HUES64 (cell line): ENCODE data around the gene GSC2.

ENCODE experiments used
- H3K27ac ChIP-seq: 2 replicates; pipeline ENCODE4 v1.7.0; 2013; ENCODE audit warnings: low read depth, low read length, inconsistent platforms
- H3K27me3 ChIP-seq: 2 replicates; pipeline ENCODE4 v1.6.1; 2013; ENCODE audit warnings: mild to moderate bottlenecking, low read length; ENCODE audit not compliant: insufficient read depth
- H3K36me3 ChIP-seq: 2 replicates; pipeline ENCODE4 v1.6.1; 2013; ENCODE audit warnings: mild to moderate bottlenecking, low read length; ENCODE audit not compliant: insufficient read depth
- H3K4me1 ChIP-seq: 2 replicates; pipeline ENCODE4 v1.6.1; 2013; ENCODE audit warnings: mild to moderate bottlenecking, low read length, moderate library complexity; ENCODE audit not compliant: insufficient read depth
- H3K4me3 ChIP-seq: 2 replicates; pipeline ENCODE4 v1.5.1; 2013; ENCODE audit warnings: mild to moderate bottlenecking, low read length, moderate library complexity
- H3K9ac ChIP-seq: 2 replicates; pipeline ENCODE4 v1.6.1; 2013; ENCODE audit warnings: mild to moderate bottlenecking, low read depth, low read length
- H3K9me3 ChIP-seq: 2 replicates; pipeline ENCODE4 v1.6.1; 2013; ENCODE audit warnings: low read depth, low read length; ENCODE audit not compliant: insufficient read depth
- WGBS: fragments of 150-250, 120-280 bp; methylation state at CpG from one replicate; pipeline ENCODE4 v1.1.7; 2013; ENCODE audit warnings: missing lambda C conversion rate; 5-methylcytosine and 5-hydroxymethylcytosine counted together

The GSC2 gene

GRCh38 chr22:19122143-19122751 lies 27.8 kb downstream of the GSC2 start, which contains the start of gene DGCR2:
DGCR2 (minus strand) TSS chr22:19122412; CDS start chr22:19122206, 206 bp downstream.
- peaks cover 14% of the 10 kb centered on the region for H3K36me3 ChIP-seq
- no peaks in the 10 kb centered on the region for H3K9me3 ChIP-seq
- WGBS = under 1% methylated on average over 67 of the region's 67 CpGs
- H3K27ac ChIP-seq = peak within 1 kb of the TSS; percentile 97
- H3K9ac ChIP-seq = peak within 1 kb of the TSS; percentile 96
- H3K4me1 ChIP-seq = peaks cover 15% of the 10 kb centered on the region; the same call in 1 of the 2 replicates
- no peaks in the 10 kb centered on the region for H3K27me3 ChIP-seq
- H3K4me3 ChIP-seq = peak within 1 kb of the TSS; percentile 95

GRCh38 chr22:19121631-19122142 lies 28.4 kb downstream of the GSC2 start:
- Histone ChIP-seq H3K4me3 (peak overlapping the region; percentile 95), H3K4me1 (peaks cover 15% of the 10 kb centered on the region; the same call in 1 of the 2 replicates), H3K36me3 (peaks cover 14% of the 10 kb centered on the region), H3K27me3 (no peaks in the 10 kb centered on the region), H3K27ac (peak overlapping the region; percentile 97), H3K9ac (peak overlapping the region; percentile 96), H3K9me3 (no peaks in the 10 kb centered on the region)
- WGBS = under 1% methylated on average over 47 of the region's 47 CpGs

GRCh38 chr22:19120829-19121630 lies 29.1 kb downstream of the GSC2 start:
- H3K4me3 ChIP-seq = peak overlapping the region; percentile 95
- H3K9ac ChIP-seq = peak overlapping the region; percentile 76
- H3K27ac ChIP-seq = peak overlapping the region; percentile 97; the same call in 1 of the 2 replicates
- 23% methylated on average over 23 of the region's 23 CpGs for WGBS
- peaks cover 15% of the 10 kb centered on the region; the same call in 1 of the 2 replicates for H3K4me1 ChIP-seq
- H3K9me3 ChIP-seq = no peaks in the 10 kb centered on the region
- no peaks in the 10 kb centered on the region for H3K27me3 ChIP-seq
- peaks cover 14% of the 10 kb centered on the region for H3K36me3 ChIP-seq

GRCh38 chr22:19119949-19120348 lies 30.1 kb downstream of the GSC2 start:
- H3K4me3 ChIP-seq = no peak overlapping the region
- H3K4me1 ChIP-seq = peaks cover 15% of the 10 kb centered on the region; the same call in 1 of the 2 replicates
- 90% methylated on average over 8 of the region's 8 CpGs for WGBS
- H3K9me3 ChIP-seq = no peaks in the 10 kb centered on the region
- H3K9ac ChIP-seq = no peak overlapping the region
- no peaks in the 10 kb centered on the region for H3K27me3 ChIP-seq
- peaks cover 14% of the 10 kb centered on the region for H3K36me3 ChIP-seq
- H3K27ac ChIP-seq = no peak overlapping the region

GRCh38 chr22:19118329-19118880 lies 31.7 kb downstream of the GSC2 start:
- Histone ChIP-seq H3K9me3 (no peaks in the 10 kb centered on the region), H3K27me3 (no peaks in the 10 kb centered on the region), H3K36me3 (peaks cover 14% of the 10 kb centered on the region), H3K4me1 (peaks cover 15% of the 10 kb centered on the region; the same call in 1 of the 2 replicates), H3K4me3 (no peak overlapping the region), H3K9ac (no peak overlapping the region), H3K27ac (no peak overlapping the region)
- 96% methylated on average over 4 of the region's 4 CpGs for WGBS

GRCh38 chr22:19117111-19117512 lies 33.0 kb downstream of the GSC2 start:
- Histone ChIP-seq H3K27ac (no peak overlapping the region), H3K36me3 (peaks cover 14% of the 10 kb centered on the region), H3K4me1 (peaks cover 11% of the 10 kb centered on the region; the same call in 1 of the 2 replicates), H3K9me3 (no peaks in the 10 kb centered on the region), H3K4me3 (no peak overlapping the region), H3K9ac (no peak overlapping the region), H3K27me3 (no peaks in the 10 kb centered on the region)
- 93% methylated on average over 9 of the region's 9 CpGs for WGBS

- Histone ChIP-seq H3K4me1 (peaks cover 16% of the 10 kb centered on the region), H3K36me3 (peaks cover 14% of the 10 kb centered on the region)
- 70% methylated on average over 4 of the region's 4 CpGs for WGBS
Measured at GRCh38 chr22:19115628-19116027, 34.5 kb downstream of the GSC2 start.

GRCh38 chr22:19114984-19115552 lies 35.0 kb downstream of the GSC2 start:
- Histone ChIP-seq H3K9ac (no peak overlapping the region), H3K27me3 (no peaks in the 10 kb centered on the region), H3K9me3 (no peaks in the 10 kb centered on the region), H3K27ac (no peak overlapping the region), H3K4me1 (peaks cover 14% of the 10 kb centered on the region), H3K4me3 (no peak overlapping the region), H3K36me3 (peaks cover 12% of the 10 kb centered on the region)
- WGBS = 79% methylated on average over 4 of the region's 4 CpGs

More at GRCh38 chr22:19115628-19116027, 34.5 kb downstream of the GSC2 start:
- no peak overlapping the region for H3K9ac ChIP-seq
- H3K27me3 ChIP-seq = no peaks in the 10 kb centered on the region
- no peaks in the 10 kb centered on the region for H3K9me3 ChIP-seq
- no peak overlapping the region for H3K27ac ChIP-seq
- H3K4me3 ChIP-seq = no peak overlapping the region

- WGBS = 98% methylated on average over 5 of the region's 5 CpGs
- Histone ChIP-seq H3K9ac (no peak overlapping the region), H3K4me1 (peaks cover 22% of the 10 kb centered on the region), H3K36me3 (peaks cover 2% of the 10 kb centered on the region; the same call in 1 of the 2 replicates), H3K27ac (no peak overlapping the region), H3K9me3 (no peaks in the 10 kb centered on the region), H3K27me3 (no peaks in the 10 kb centered on the region), H3K4me3 (no peak overlapping the region)
Measured at GRCh38 chr22:19113429-19113828, 36.7 kb downstream of the GSC2 start.

GRCh38 chr22:19111584-19111983 lies 38.5 kb downstream of the GSC2 start:
- H3K4me3 ChIP-seq = no peak overlapping the region
- H3K9ac ChIP-seq = no peak overlapping the region
- no peaks in the 10 kb centered on the region for H3K9me3 ChIP-seq
- no peaks in the 10 kb centered on the region for H3K27me3 ChIP-seq
- peaks cover 22% of the 10 kb centered on the region for H3K4me1 ChIP-seq
- no peaks in the 10 kb centered on the region for H3K36me3 ChIP-seq
- WGBS = 82% methylated on average over 2 of the region's 3 CpGs
- H3K27ac ChIP-seq = no peak overlapping the region
